Mucosa of stomach (tissue), 1 donor: ENCODE data around the gene CIDEA.

Experiments used
- H3K27me3 ChIP-seq: one replicate; pipeline ENCODE4 v1.7.0; 2013; ENCODE audit warnings: mild to moderate bottlenecking, low read length; ENCODE audit not compliant: control insufficient read depth, insufficient read depth
- H3K36me3 ChIP-seq: one replicate; pipeline ENCODE4 v1.7.0; 2013; ENCODE audit warnings: low read length; ENCODE audit not compliant: control insufficient read depth, insufficient read depth
- H3K4me1 ChIP-seq: one replicate; pipeline ENCODE4 v1.7.0; 2013; ENCODE audit warnings: mild to moderate bottlenecking, low read length; ENCODE audit not compliant: control insufficient read depth, insufficient read depth
- H3K4me3 ChIP-seq: one replicate; pipeline ENCODE4 v1.7.0; 2013; ENCODE audit warnings: low read length
- H3K9ac ChIP-seq: one replicate; pipeline ENCODE4 v1.7.0; 2013; ENCODE audit warnings: mild to moderate bottlenecking, low read length, moderate library complexity
- H3K9me3 ChIP-seq: one replicate; pipeline ENCODE4 v1.7.0; 2013; ENCODE audit warnings: mild to moderate bottlenecking, low read length, moderate library complexity; ENCODE audit not compliant: control insufficient read depth
- donor health status: Pancreatic carcinoma.

The CIDEA gene

GRCh38 chr18:12282442-12283039 is 28.4 kb downstream of the CIDEA start:
- H3K9ac ChIP-seq, result no peak overlapping the region
- no peaks in the 10 kb centered on the region for H3K9me3 ChIP-seq
- no peak overlapping the region for H3K4me3 ChIP-seq
- peaks cover 11% of the 10 kb centered on the region for H3K4me1 ChIP-seq
- H3K27me3 ChIP-seq, result peaks cover 15% of the 10 kb centered on the region
- H3K36me3 ChIP-seq, result no peaks in the 10 kb centered on the region

GRCh38 chr18:12283256-12283655 is 29.1 kb downstream of the CIDEA start:
- Histone ChIP-seq H3K36me3 (no peaks in the 10 kb centered on the region), H3K4me1 (peaks cover 15% of the 10 kb centered on the region), H3K4me3 (no peak overlapping the region), H3K27me3 (peaks cover 22% of the 10 kb centered on the region), H3K9ac (no peak overlapping the region), H3K9me3 (no peaks in the 10 kb centered on the region)

GRCh38 chr18:12283666-12284065 is 29.5 kb downstream of the CIDEA start:
- no peak overlapping the region for H3K9ac ChIP-seq
- no peaks in the 10 kb centered on the region for H3K9me3 ChIP-seq
- H3K27me3 ChIP-seq, result peaks cover 26% of the 10 kb centered on the region
- no peak overlapping the region for H3K4me3 ChIP-seq
- no peaks in the 10 kb centered on the region for H3K36me3 ChIP-seq
- peaks cover 18% of the 10 kb centered on the region for H3K4me1 ChIP-seq

GRCh38 chr18:12287131-12287681 is 33.0 kb downstream of the CIDEA start:
- Histone ChIP-seq H3K4me3 (peak overlapping the region; percentile 46), H3K4me1 (peaks cover 21% of the 10 kb centered on the region), H3K27me3 (peaks cover 35% of the 10 kb centered on the region), H3K9ac (peak overlapping the region; percentile 61), H3K36me3 (no peaks in the 10 kb centered on the region), H3K9me3 (no peaks in the 10 kb centered on the region)

- Histone ChIP-seq H3K9ac (peak overlapping the region; percentile 61), H3K27me3 (peaks cover 33% of the 10 kb centered on the region), H3K36me3 (no peaks in the 10 kb centered on the region), H3K9me3 (no peaks in the 10 kb centered on the region), H3K4me1 (peaks cover 21% of the 10 kb centered on the region), H3K4me3 (peak overlapping the region; percentile 46)
Observed at GRCh38 chr18:12287684-12288402, 33.7 kb downstream of the CIDEA start.

- H3K9ac ChIP-seq, result peak overlapping the region; percentile 61
- H3K4me1 ChIP-seq, result peaks cover 21% of the 10 kb centered on the region
- H3K27me3 ChIP-seq, result peaks cover 33% of the 10 kb centered on the region
- H3K36me3 ChIP-seq, result no peaks in the 10 kb centered on the region
- peak overlapping the region; percentile 46 for H3K4me3 ChIP-seq
- H3K9me3 ChIP-seq, result no peaks in the 10 kb centered on the region
Observed at GRCh38 chr18:12288403-12288755, 34.2 kb downstream of the CIDEA start.

- no peaks in the 10 kb centered on the region for H3K9me3 ChIP-seq
- no peak overlapping the region for H3K9ac ChIP-seq
- H3K36me3 ChIP-seq, result no peaks in the 10 kb centered on the region
- H3K27me3 ChIP-seq, result peaks cover 33% of the 10 kb centered on the region
- peaks cover 21% of the 10 kb centered on the region for H3K4me1 ChIP-seq
- no peak overlapping the region for H3K4me3 ChIP-seq
Observed at GRCh38 chr18:12290086-12290485, 35.9 kb downstream of the CIDEA start.

- no peak overlapping the region for H3K4me3 ChIP-seq
- no peaks in the 10 kb centered on the region for H3K36me3 ChIP-seq
- H3K9ac ChIP-seq, result no peak overlapping the region
- H3K27me3 ChIP-seq, result peaks cover 33% of the 10 kb centered on the region
- no peaks in the 10 kb centered on the region for H3K9me3 ChIP-seq
- peaks cover 21% of the 10 kb centered on the region for H3K4me1 ChIP-seq
Observed at GRCh38 chr18:12291161-12291560, 37.0 kb downstream of the CIDEA start.

- Histone ChIP-seq H3K27me3 (peaks cover 32% of the 10 kb centered on the region), H3K9me3 (no peaks in the 10 kb centered on the region), H3K9ac (no peak overlapping the region), H3K4me3 (no peak overlapping the region), H3K4me1 (peaks cover 21% of the 10 kb centered on the region), H3K36me3 (no peaks in the 10 kb centered on the region)
Observed at GRCh38 chr18:12291690-12292089, 37.5 kb downstream of the CIDEA start.

- H3K27me3 ChIP-seq, result peaks cover 11% of the 10 kb centered on the region
- no peak overlapping the region for H3K9ac ChIP-seq
- H3K4me3 ChIP-seq, result no peak overlapping the region
- no peaks in the 10 kb centered on the region for H3K9me3 ChIP-seq
- peaks cover 2% of the 10 kb centered on the region for H3K4me1 ChIP-seq
- H3K36me3 ChIP-seq, result no peaks in the 10 kb centered on the region
Observed at GRCh38 chr18:12293831-12294230, 39.7 kb downstream of the CIDEA start.

- Histone ChIP-seq H3K9ac (no peak overlapping the region), H3K27me3 (no peaks in the 10 kb centered on the region), H3K4me3 (no peak overlapping the region), H3K9me3 (no peaks in the 10 kb centered on the region), H3K4me1 (no peaks in the 10 kb centered on the region), H3K36me3 (no peaks in the 10 kb centered on the region)
Observed at GRCh38 chr18:12295389-12296086, 41.4 kb downstream of the CIDEA start.

- H3K4me1 ChIP-seq, result no peaks in the 10 kb centered on the region
- no peaks in the 10 kb centered on the region for H3K9me3 ChIP-seq
- H3K4me3 ChIP-seq, result no peak overlapping the region
- no peaks in the 10 kb centered on the region for H3K27me3 ChIP-seq
- H3K36me3 ChIP-seq, result no peaks in the 10 kb centered on the region
- H3K9ac ChIP-seq, result no peak overlapping the region
Observed at GRCh38 chr18:12296087-12296403, 41.9 kb downstream of the CIDEA start.
